ENCODE data around the gene DNPH1. TPM values are rescaled to one million over a fixed set of nuclear protein-coding genes. Genes with fewer than 3 reads are reported as not detected.

DNPH1 gene
- total RNA-seq, 1 donor from 2014 or later: 45.9 TPM

- DNase-seq (ENCODE audit: low spot score) (no peak), ATAC-seq (no peak)
- intact Hi-C loops (cut with DNase I): no loop called here
These were observed 36.4 kb downstream of the DNPH1 start for GRCh38 chr6:43192911-43193310.

GRCh38 chr6:43189776-43190304 lies 39.4 kb downstream of the DNPH1 start:
- ATAC-seq: no peak
- no peak for DNase-seq (ENCODE audit: low spot score)
- intact Hi-C loops (cut with DNase I): no loop called here

GRCh38 chr6:43188426-43188825 lies 40.9 kb downstream of the DNPH1 start:
- DNase-seq (ENCODE audit: low spot score) (no peak), ATAC-seq (no peak)
- intact Hi-C loops (cut with DNase I): no loop called here

GRCh38 chr6:43187821-43188220 lies 41.5 kb downstream of the DNPH1 start:
- intact Hi-C loops (cut with DNase I): no loop called here
- no peak for DNase-seq (ENCODE audit: low spot score)

GRCh38 chr6:43186706-43187105 lies 42.6 kb downstream of the DNPH1 start:
- no peak for DNase-seq (ENCODE audit: low spot score)
- intact Hi-C loops (cut with DNase I): no loop called here
- ATAC-seq: no peak

More at GRCh38 chr6:43187821-43188220, 41.5 kb downstream of the DNPH1 start:
- no peak for ATAC-seq

GRCh38 chr6:43186019-43186418 lies 43.3 kb downstream of the DNPH1 start:
- intact Hi-C loops (cut with DNase I): no loop called here
- no peak for DNase-seq (ENCODE audit: low spot score)
- ATAC-seq: no peak

GRCh38 chr6:43185391-43185985 lies 43.8 kb downstream of the DNPH1 start:
- ATAC-seq (no peak), DNase-seq (ENCODE audit: low spot score) (no peak)
- intact Hi-C loops (cut with DNase I): no loop called here

- no peak for DNase-seq (ENCODE audit: low spot score)
- intact Hi-C loops (cut with DNase I): no loop called here
- ATAC-seq: no peak
These were observed 44.9 kb downstream of the DNPH1 start for GRCh38 chr6:43184268-43184985.

GRCh38 chr6:43183441-43183840 lies 45.8 kb downstream of the DNPH1 start:
- intact Hi-C loops (cut with DNase I): no loop called here
- no peak for ATAC-seq
- DNase-seq (ENCODE audit: low spot score): no peak

GRCh38 chr6:43181942-43182860 lies 47.1 kb downstream of the DNPH1 start, which contains the start of gene CUL9:
Gene CUL9 (plus strand): TSS chr6:43182196. CDS start chr6:43184311, 2,115 bp downstream.
- ATAC-seq (peak; percentile 97), DNase-seq (ENCODE audit: low spot score) (peak; percentile 92)
- intact Hi-C loops (cut with DNase I): no loop called here

- DNase-seq (ENCODE audit: low spot score) (no peak), ATAC-seq (no peak)
- intact Hi-C loops (cut with DNase I): no loop called here
These were observed 47.7 kb downstream of the DNPH1 start for GRCh38 chr6:43181621-43181941.

- intact Hi-C loops (cut with DNase I): no loop called here
- ATAC-seq (no peak), DNase-seq (ENCODE audit: low spot score) (no peak)
These were observed 48.3 kb downstream of the DNPH1 start for GRCh38 chr6:43180985-43181384.

- intact Hi-C loops (cut with DNase I): no loop called here
- ATAC-seq (no peak), DNase-seq (ENCODE audit: low spot score) (no peak)
These were observed 49.2 kb downstream of the DNPH1 start for GRCh38 chr6:43180058-43180457.

- intact Hi-C loops (cut with DNase I): no loop called here
- DNase-seq (ENCODE audit: low spot score) (no peak), ATAC-seq (no peak)
These were observed 50.1 kb downstream of the DNPH1 start for GRCh38 chr6:43178951-43179830.

GRCh38 chr6:43178150-43178549 lies 51.1 kb downstream of the DNPH1 start:
- DNase-seq (ENCODE audit: low spot score): no peak
- intact Hi-C loops (cut with DNase I): no loop called here
- ATAC-seq: no peak

GRCh38 chr6:43176423-43176786 lies 52.9 kb downstream of the DNPH1 start:
- DNase-seq (ENCODE audit: low spot score): no peak
- intact Hi-C loops (cut with DNase I): no loop called here

GRCh38 chr6:43175676-43176422 lies 53.4 kb downstream of the DNPH1 start:
- intact Hi-C loops (cut with DNase I): no loop called here
- no peak for DNase-seq (ENCODE audit: low spot score)
- no peak for ATAC-seq

More at GRCh38 chr6:43176423-43176786, 52.9 kb downstream of the DNPH1 start:
- ATAC-seq: no peak
